HepG2 (cell line): ENCODE results near the gene SLIT3. TPM values are rescaled to one million over a fixed set of nuclear protein-coding genes. Genes with fewer than 3 reads are reported as not detected.

Experiments used
- ATAC-seq: fragments of 200-7000 bp; cut with Tn5 transposase; 3 replicates; pipeline ENCODE4 v1.9.1; 2020; ENCODE audit warnings: mild to moderate bottlenecking, moderate library complexity
- BruUV-seq: library from RNA; stranded (reverse); fragments of 400-500 nt; replicated peaks from 2 replicates; lab custom pipeline; 2021; lab: Mats Ljungman, UMichigan
- CTCF ChIA-PET: fragments of 300-600 bp; formaldehyde crosslinking; extraction: SDS; loops from one replicate; lab custom pipeline; 2021; ENCODE audit warnings: low total read pairs, inconsistent platforms, low intra/inter-chr PET ratio; lab: Yijun Ruan, JAX
- POLR2A ChIA-PET: fragments of 350-600 bp; sonication (Branson Sonifier 250); formaldehyde crosslinking; loops from one replicate; lab custom pipeline; 2020; ENCODE audit warnings: antibody characterized with exemption, inconsistent platforms; lab: Yijun Ruan, JAX
- DNase-seq: peaks from one replicate; pipeline ENCODE4 v3.0.0-alpha.2; 2015; ENCODE audit warnings: low spot score
- FAIRE-seq: peaks from 3 replicates; lab custom pipeline; 2011; peaks lifted over from hg19 to GRCh38; lab: Jason Lieb, UNC
- H2AFZ ChIP-seq: one replicate; pipeline ENCODE4 v1.6.1; 2011; ENCODE audit warnings: low read length, inconsistent platforms
- H3K27ac ChIP-seq: fragments of 300-600 bp; 3 replicates; pipeline ENCODE4 v1.8.0; 2011; ENCODE audit warnings: mixed run types, mild to moderate bottlenecking, mixed read lengths, low read length, inconsistent platforms; ENCODE audit not compliant: insufficient read depth; ENCODE audit errors: extremely low read length
- H3K27me3 ChIP-seq, 2 experiments: fragments of 200-600 bp in 1 of 2; 2 replicates in 1 of 2; 3 replicates in 1 of 2; pipeline versions ENCODE4 v1.6.0 to v1.8.0; 2011; ENCODE audit warnings: low read length in 2 of 2, mild to moderate bottlenecking in 2 of 2, moderate library complexity in 2 of 2, inconsistent platforms in 1 of 2; ENCODE audit not compliant: insufficient read depth in 2 of 2, control insufficient read depth in 1 of 2
- H3K36me3 ChIP-seq, 2 experiments: fragments of 200-600 bp in 1 of 2; replicated peaks in 1 of 2; 2 replicates in 1 of 2; 3 replicates in 1 of 2; pipeline versions ENCODE4 v1.5.1 to v1.8.0; 2011; ENCODE audit warnings: low read length in 2 of 2, inconsistent platforms in 1 of 2; ENCODE audit not compliant: insufficient read depth in 2 of 2, control insufficient read depth in 1 of 2
- H3K4me1 ChIP-seq: 2 replicates; pipeline ENCODE4 v1.5.1; 2012; ENCODE audit warnings: low read length, inconsistent platforms; ENCODE audit not compliant: insufficient read depth
- H3K4me2 ChIP-seq: 2 replicates; pipeline ENCODE4 v1.6.0; 2011; ENCODE audit warnings: low read depth, low read length, inconsistent platforms
- H3K4me3 ChIP-seq, 3 experiments: fragments of 200-600 bp in 1 of 3; sonication (generic), shearing (Covaris generic) in 1 of 3; replicated peaks in 1 of 3; 2 replicates each; pipeline ENCODE4 v1.5.1; 2011 to 2016; ENCODE audit warnings: low read length in 3 of 3, inconsistent platforms in 2 of 3, low read depth in 2 of 3, mild to moderate bottlenecking in 2 of 3, control low read depth in 1 of 3, mixed read lengths in 1 of 3; ENCODE audit not compliant: insufficient read depth in 1 of 3
- H3K79me2 ChIP-seq: one replicate; pipeline ENCODE4 v1.6.1; 2011; ENCODE audit warnings: low read length, inconsistent platforms; ENCODE audit not compliant: insufficient read depth
- H3K9ac ChIP-seq: 2 replicates; pipeline ENCODE4 v1.6.0; 2011; ENCODE audit warnings: mild to moderate bottlenecking, low read depth, low read length, inconsistent platforms; ENCODE audit not compliant: insufficient read depth
- H3K9me3 ChIP-seq: 2 replicates; pipeline ENCODE4 v1.5.1; 2012; ENCODE audit warnings: mild to moderate bottlenecking, low read length
- H4K20me1 ChIP-seq: 2 replicates; pipeline ENCODE4 v1.6.0; 2011; ENCODE audit warnings: inconsistent platforms, mild to moderate bottlenecking, low read length, moderate library complexity; ENCODE audit not compliant: insufficient read depth
- BRCA1 ChIP-seq: sonication (generic); formaldehyde crosslinking; IDR thresholded peaks from 2 replicates; pipeline ENCODE4 v1.4.0; 2020; ENCODE audit warnings: missing genetic modification reagents
- MEIS2 ChIP-seq: sonication (generic); formaldehyde crosslinking; IDR thresholded peaks from 2 replicates; pipeline ENCODE4 v1.9.0; 2021; ENCODE audit warnings: mild to moderate bottlenecking, missing genetic modification reagents
- NR2F6 ChIP-seq, 2 experiments: IDR thresholded peaks; 2 replicates each; pipeline ENCODE4 v1.6.1; 2016; ENCODE audit warnings: antibody characterized with exemption in 1 of 2, mild to moderate bottlenecking in 1 of 2
- RXRB ChIP-seq: IDR thresholded peaks from 2 replicates; pipeline ENCODE4 v1.6.1; 2016; ENCODE audit warnings: borderline replicate concordance, missing genetic modification reagents, missing compliant biosample characterization
- ZBTB46 ChIP-seq: sonication (generic); formaldehyde crosslinking; IDR thresholded peaks from 2 replicates; pipeline ENCODE4 v1.4.0; 2020; ENCODE audit warnings: mild to moderate bottlenecking, missing genetic modification reagents, borderline replicate concordance
- ZNF101 ChIP-seq: sonication (generic); formaldehyde crosslinking; IDR thresholded peaks from 2 replicates; pipeline ENCODE4 v1.4.0; 2020; ENCODE audit warnings: mild to moderate bottlenecking, low read depth, missing genetic modification reagents, borderline replicate concordance
- ZNF251 ChIP-seq: sonication (generic); formaldehyde crosslinking; IDR thresholded peaks from 2 replicates; pipeline ENCODE4 v1.9.0; 2021; ENCODE audit warnings: mild to moderate bottlenecking, missing genetic modification reagents
- ZNF589 ChIP-seq: sonication (generic); formaldehyde crosslinking; conservative IDR thresholded peaks from 2 replicates; pipeline ENCODE4 v1.8.0; 2022; ENCODE audit warnings: mild to moderate bottlenecking, moderate library complexity, missing genetic modification reagents
- WGBS: methylation state at CpG from one replicate; pipeline ENCODE4 v1.1.6; 2017; ENCODE audit warnings: low lambda C conversion rate; 5-methylcytosine and 5-hydroxymethylcytosine counted together
- in situ Hi-C: cut with HindIII; loops from 2 replicates; pipeline ENCODE4 v1.10.0; 2017; ENCODE audit warnings: low pct_unique_long_range_greater_than_20kb; ENCODE audit not compliant: extremely low pct_ligation_motif_present
- intact Hi-C: fragments of 100-400 bp; cut with micrococcal nuclease; formaldehyde crosslinking; loops from one replicate; pipeline ENCODE4 v1.10.0; 2022; ENCODE audit not compliant: unreplicated experiment
- polyA plus RNA-seq, 8 experiments: library from polyadenylated mRNA; depleted of rRNA in 3 of 8; stranded (reverse) in 7 of 8; unstranded in 1 of 8; fragments of >200 nt; fragmentation: Illumina TruSeq in 4 of 8; extraction: Trizol in 4 of 8; gene quantifications; 2 replicates each; pipeline versions ENCODE4 v1.2.1 to v1.2.3, GENCODE V29; 2011 to 2016; ENCODE audit warnings: low read depth in 4 of 8, missing spikeins in 1 of 8, mixed read lengths in 1 of 8; ENCODE audit not compliant: insufficient read depth in 1 of 8
- total RNA-seq, 5 experiments: library from RNA; depleted of rRNA; stranded (reverse); fragments of >200 nt; fragmentation: Illumina TruSeq; extraction: Trizol; gene quantifications; 2 replicates each; pipeline ENCODE4 v1.2.3, GENCODE V29; 2016; ENCODE audit warnings: low read depth in 1 of 5
- TF ChIP-seq, protein P1 (sequence below): fragments of 450-650 bp; IDR thresholded peaks from 2 replicates; pipeline ENCODE4 v1.6.1; 2016

SLIT3 gene
- total and polyA plus RNA-seq, 2 of the 13 experiments (the other 11 are each of a cell fraction or from before 2014, with no cell fraction given): not detected

- DNase-seq (no peak), ATAC-seq (no peak), FAIRE-seq (no peak)
- 12% methylated on average over 4 of the region's 6 CpGs for WGBS
- intact Hi-C loops: no loop called here
- in situ Hi-C loops: no loop called here
- H3K4me1 ChIP-seq: no peaks in the 10 kb centered on the region
- no peak overlapping the region for H2AFZ ChIP-seq
- H3K4me2 ChIP-seq: no peak overlapping the region
- H3K27ac ChIP-seq: no peak overlapping the region
- no peak overlapping the region for H3K9ac ChIP-seq
- TF ChIP-seq BRCA1 (CRISPR knock-in tag) (no peak), MEIS2 (CRISPR knock-in tag) (no peak), ZBTB46 (CRISPR knock-in tag) (no peak), NR2F6 (IDR thresholded peaks at IDR 0.05) (no peak), NR2F6 (CRISPR knock-in tag; IDR thresholded peaks at IDR 0.05) (no peak), ZNF251 (CRISPR knock-in tag) (no peak), ZNF101 (no peak), ZNF589 (no peak), RXRB (CRISPR knock-in tag) (no peak)
- TF ChIP-seq, protein P1, sequence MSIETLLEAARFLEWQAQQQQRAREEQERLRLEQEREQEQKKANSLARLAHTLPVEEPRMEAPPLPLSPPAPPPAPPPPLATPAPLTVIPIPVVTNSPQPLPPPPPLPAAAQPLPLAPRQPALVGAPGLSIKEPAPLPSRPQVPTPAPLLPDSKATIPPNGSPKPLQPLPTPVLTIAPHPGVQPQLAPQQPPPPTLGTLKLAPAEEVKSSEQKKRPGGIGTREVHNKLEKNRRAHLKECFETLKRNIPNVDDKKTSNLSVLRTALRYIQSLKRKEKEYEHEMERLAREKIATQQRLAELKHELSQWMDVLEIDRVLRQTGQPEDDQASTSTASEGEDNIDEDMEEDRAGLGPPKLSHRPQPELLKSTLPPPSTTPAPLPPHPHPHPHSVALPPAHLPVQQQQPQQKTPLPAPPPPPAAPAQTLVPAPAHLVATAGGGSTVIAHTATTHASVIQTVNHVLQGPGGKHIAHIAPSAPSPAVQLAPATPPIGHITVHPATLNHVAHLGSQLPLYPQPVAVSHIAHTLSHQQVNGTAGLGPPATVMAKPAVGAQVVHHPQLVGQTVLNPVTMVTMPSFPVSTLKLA: no peak
- ChIA-PET POLR2A (no interaction called here), CTCF (no interaction called here)
- peaks cover 4 to 43% of the 10 kb centered on the region in 2 experiments for H3K27me3 ChIP-seq
- no peaks in the 10 kb centered on the region for H4K20me1 ChIP-seq
- H3K4me3 ChIP-seq: no peak overlapping the region
- no TSS peak for BruUV-seq
- no peaks in the 10 kb centered on the region for H3K79me2 ChIP-seq
- no peaks in the 10 kb centered on the region for H3K36me3 ChIP-seq
- H3K9me3 ChIP-seq: no peaks in the 10 kb centered on the region
These were observed 529.3 kb downstream of the SLIT3 start for GRCh38 chr5:168771678-168772077.
